Subcutaneous adipose tissue (tissue), 4 donors: ENCODE data around the gene SMCO1. TPM values are rescaled to one million over a fixed set of nuclear protein-coding genes. Genes with fewer than 3 reads are reported as not detected.

ENCODE experiments used
- CTCF ChIP-seq: fragments of 450-650 bp; IDR thresholded peaks from one replicate; pipeline ENCODE4 v1.5.1; 2016; ENCODE audit warnings: low read depth, mild to moderate bottlenecking, control low read depth, antibody characterized with exemption, moderate library complexity
- total RNA-seq, 4 donors: library from RNA; depleted of rRNA; stranded (reverse); fragments of >200 nt; gene quantifications; one replicate each; pipeline ENCODE4 v1.1.0, GENCODE V29; 2016

Gene SMCO1
- total RNA-seq, 4 donors from 2014 or later: not detected

GRCh38 chr3:196518966-196519717, 4.0 kb upstream of the SMCO1 start:
- no peak for TF ChIP-seq CTCF

GRCh38 chr3:196517919-196518318, 2.8 kb upstream of the SMCO1 start:
- TF ChIP-seq CTCF: no peak

GRCh38 chr3:196517162-196517800, 2.1 kb upstream of the SMCO1 start:
- TF ChIP-seq CTCF: no peak

- TF ChIP-seq CTCF: no peak
These were observed 813 bp downstream of the SMCO1 start for GRCh38 chr3:196514350-196514716.

- TF ChIP-seq CTCF: no peak
These were observed 1.3 kb downstream of the SMCO1 start for GRCh38 chr3:196513697-196514349.

GRCh38 chr3:196506687-196507086, 8.5 kb downstream of the SMCO1 start:
- no peak for TF ChIP-seq CTCF

GRCh38 chr3:196504556-196504955, 10.6 kb downstream of the SMCO1 start:
- TF ChIP-seq CTCF: no peak
